IMR-90 (cell line): Measurements from ENCODE around the gene ZBTB46.

Experiments
- CEBPB ChIP-seq: IDR thresholded peaks from 2 replicates; pipeline ENCODE4 v1.6.1; 2012; ENCODE audit warnings: low read depth, low read length, improper control_type of control experiment
- MAFK ChIP-seq: IDR thresholded peaks from 2 replicates; pipeline ENCODE4 v1.6.1; 2012; ENCODE audit warnings: low read depth, low read length, improper control_type of control experiment
- MAZ ChIP-seq: IDR thresholded peaks from 2 replicates; pipeline ENCODE4 v1.6.1; 2012; ENCODE audit warnings: low read depth, mild to moderate bottlenecking, low read length, improper control_type of control experiment, moderate library complexity, borderline replicate concordance
- MXI1 ChIP-seq: IDR thresholded peaks from 2 replicates; pipeline ENCODE4 v1.6.1; 2012; ENCODE audit warnings: low read depth, mild to moderate bottlenecking, low read length, moderate library complexity, borderline replicate concordance
- POLR2A ChIP-seq: IDR thresholded peaks from 2 replicates; pipeline ENCODE4 v1.6.1; 2012; ENCODE audit warnings: mild to moderate bottlenecking, low read depth, low read length
- RAD21 ChIP-seq: IDR thresholded peaks from 2 replicates; pipeline ENCODE4 v1.6.1; 2012; ENCODE audit warnings: low read length, improper control_type of control experiment
- RCOR1 ChIP-seq: IDR thresholded peaks from 2 replicates; pipeline ENCODE4 v1.6.1; 2012; ENCODE audit warnings: mild to moderate bottlenecking, low read length, improper control_type of control experiment; ENCODE audit not compliant: insufficient replicate concordance
- RFX5 ChIP-seq: IDR thresholded peaks from 2 replicates; pipeline ENCODE4 v1.8.0; 2012; ENCODE audit warnings: low read depth, mild to moderate bottlenecking, low read length, moderate library complexity
- TF ChIP-seq, protein P1 (sequence below): fragments of 150-350 bp; IDR thresholded peaks from 2 replicates; pipeline ENCODE4 v1.6.1; 2017; ENCODE audit warnings: mild to moderate bottlenecking, antibody characterized with exemption, low read length, low read depth
- TF ChIP-seq, protein P2 (sequence below): conservative IDR thresholded peaks from 2 replicates; pipeline ENCODE4 v1.5.1; 2012; ENCODE audit warnings: mild to moderate bottlenecking, low read depth, low read length, improper control_type of control experiment

DNA sequence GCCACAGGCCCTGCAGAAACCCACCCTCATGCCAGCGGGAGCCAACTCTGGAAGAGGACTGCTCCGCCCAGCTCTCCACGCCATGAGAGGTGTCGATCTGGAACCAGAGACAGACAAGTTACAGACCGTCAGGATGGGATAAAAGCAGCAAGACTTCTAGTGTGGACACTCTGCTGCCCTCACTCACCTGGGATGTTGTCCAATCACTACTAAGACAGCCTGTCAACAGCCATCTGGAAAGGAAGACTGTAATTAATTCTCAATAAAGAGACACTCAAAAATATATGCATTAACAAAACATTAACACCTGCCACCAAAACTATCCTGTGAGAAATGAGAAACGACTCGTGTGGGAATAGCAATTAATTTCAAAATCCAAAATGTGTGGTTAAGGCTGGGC, 63.2 kb downstream of the ZBTB46 start:
- TF ChIP-seq, protein P1, sequence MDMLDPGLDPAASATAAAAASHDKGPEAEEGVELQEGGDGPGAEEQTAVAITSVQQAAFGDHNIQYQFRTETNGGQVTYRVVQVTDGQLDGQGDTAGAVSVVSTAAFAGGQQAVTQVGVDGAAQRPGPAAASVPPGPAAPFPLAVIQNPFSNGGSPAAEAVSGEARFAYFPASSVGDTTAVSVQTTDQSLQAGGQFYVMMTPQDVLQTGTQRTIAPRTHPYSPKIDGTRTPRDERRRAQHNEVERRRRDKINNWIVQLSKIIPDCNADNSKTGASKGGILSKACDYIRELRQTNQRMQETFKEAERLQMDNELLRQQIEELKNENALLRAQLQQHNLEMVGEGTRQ, result no peak
- TF ChIP-seq CEBPB, result no peak
- TF ChIP-seq, protein P2, sequence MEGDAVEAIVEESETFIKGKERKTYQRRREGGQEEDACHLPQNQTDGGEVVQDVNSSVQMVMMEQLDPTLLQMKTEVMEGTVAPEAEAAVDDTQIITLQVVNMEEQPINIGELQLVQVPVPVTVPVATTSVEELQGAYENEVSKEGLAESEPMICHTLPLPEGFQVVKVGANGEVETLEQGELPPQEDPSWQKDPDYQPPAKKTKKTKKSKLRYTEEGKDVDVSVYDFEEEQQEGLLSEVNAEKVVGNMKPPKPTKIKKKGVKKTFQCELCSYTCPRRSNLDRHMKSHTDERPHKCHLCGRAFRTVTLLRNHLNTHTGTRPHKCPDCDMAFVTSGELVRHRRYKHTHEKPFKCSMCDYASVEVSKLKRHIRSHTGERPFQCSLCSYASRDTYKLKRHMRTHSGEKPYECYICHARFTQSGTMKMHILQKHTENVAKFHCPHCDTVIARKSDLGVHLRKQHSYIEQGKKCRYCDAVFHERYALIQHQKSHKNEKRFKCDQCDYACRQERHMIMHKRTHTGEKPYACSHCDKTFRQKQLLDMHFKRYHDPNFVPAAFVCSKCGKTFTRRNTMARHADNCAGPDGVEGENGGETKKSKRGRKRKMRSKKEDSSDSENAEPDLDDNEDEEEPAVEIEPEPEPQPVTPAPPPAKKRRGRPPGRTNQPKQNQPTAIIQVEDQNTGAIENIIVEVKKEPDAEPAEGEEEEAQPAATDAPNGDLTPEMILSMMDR, result no peak
- TF ChIP-seq RFX5, result no peak
- TF ChIP-seq POLR2A, result no peak
- TF ChIP-seq MXI1, result no peak
- TF ChIP-seq RAD21, result no peak
- no peak for TF ChIP-seq MAZ
- no peak for TF ChIP-seq RCOR1
- TF ChIP-seq MAFK, result no peak
